SK-N-SH (cell line): ENCODE measurements around the gene SCD5. TPM values are rescaled to one million over a fixed set of nuclear protein-coding genes. Genes with fewer than 3 reads are reported as not detected.

Experiments used
- CTCF ChIA-PET: fragments of 300-600, 350-600 bp; formaldehyde crosslinking; extraction: SDS; loops from one replicate; lab custom pipeline; 2021; lab: Yijun Ruan, JAX
- POLR2A ChIA-PET: fragments of 350-600 bp; sonication (Branson Sonifier 250); formaldehyde crosslinking; extraction: SDS; loops from one replicate; lab custom pipeline; 2020; ENCODE audit warnings: antibody characterized with exemption, inconsistent platforms; lab: Yijun Ruan, JAX
- DNase-seq: peaks from one replicate; pipeline ENCODE4 v3.0.0; 2012
- H2AFZ ChIP-seq: fragments of 200-600 bp; sonication (generic); 2 replicates; pipeline ENCODE4 v1.8.1; 2016; ENCODE audit warnings: antibody characterized with exemption, mild to moderate bottlenecking, low read depth
- H3F3A ChIP-seq: fragments of 200-600 bp; sonication (generic); replicated peaks from 2 replicates; pipeline ENCODE3; 2016; ENCODE audit warnings: antibody characterized with exemption, mild to moderate bottlenecking; ENCODE audit not compliant: insufficient read depth
- H3K27ac ChIP-seq, 2 experiments: fragments of 200-500 bp in 1 of 2; fragments of 200-600 bp in 1 of 2; sonication (Bioruptor generic) in 1 of 2; sonication (generic), shearing (Covaris generic) in 1 of 2; 2 replicates each; pipeline versions ENCODE4 v1.5.1 to v1.6.1; 2014 to 2016; ENCODE audit warnings: low read depth in 2 of 2, inconsistent platforms in 1 of 2, low read length in 1 of 2, mild to moderate bottlenecking in 1 of 2, mixed read lengths in 1 of 2
- H3K27me3 ChIP-seq: fragments of 200-600 bp; sonication (generic), shearing (Covaris generic); 2 replicates; pipeline ENCODE4 v1.6.1; 2016; ENCODE audit warnings: mixed run types; ENCODE audit not compliant: insufficient read depth
- H3K36me3 ChIP-seq, 2 experiments: fragments of 200-500 bp in 1 of 2; fragments of 200-600 bp in 1 of 2; sonication (Bioruptor generic) in 1 of 2; sonication (generic) in 1 of 2; replicated peaks in 1 of 2; 2 replicates each; pipeline versions ENCODE3 to v1.5.1; 2014 to 2016; ENCODE audit warnings: low read length in 1 of 2, mild to moderate bottlenecking in 1 of 2; ENCODE audit not compliant: insufficient read depth in 2 of 2, control insufficient read depth in 1 of 2
- H3K4me1 ChIP-seq, 2 experiments: fragments of 200-500 bp in 1 of 2; fragments of 200-600 bp in 1 of 2; sonication (Bioruptor generic) in 1 of 2; sonication (generic), shearing (Covaris generic) in 1 of 2; 2 replicates each; pipeline versions ENCODE4 v1.5.1 to v1.6.1; 2014 to 2016; ENCODE audit warnings: low read depth in 1 of 2, low read length in 1 of 2, mixed run types in 1 of 2; ENCODE audit not compliant: insufficient read depth in 2 of 2, control insufficient read depth in 1 of 2
- H3K4me2 ChIP-seq: fragments of 200-600 bp; sonication (generic), shearing (Covaris generic); 2 replicates; pipeline ENCODE4 v1.6.1; 2017; ENCODE audit warnings: mixed run types
- H3K4me3 ChIP-seq, 2 experiments: fragments of 200-500 bp in 1 of 2; fragments of 200-600 bp in 1 of 2; sonication (Bioruptor generic) in 1 of 2; sonication (generic), shearing (Covaris generic) in 1 of 2; 2 replicates each; pipeline versions ENCODE4 v1.5.1 to v1.8.1; 2014 to 2016; ENCODE audit warnings: low read depth in 2 of 2, inconsistent platforms in 1 of 2, low read length in 1 of 2, mild to moderate bottlenecking in 1 of 2, mixed read lengths in 1 of 2, moderate library complexity in 1 of 2
- H3K79me2 ChIP-seq: fragments of 200-600 bp; sonication (generic); 2 replicates; pipeline ENCODE4 v1.8.1; 2017; ENCODE audit warnings: mild to moderate bottlenecking; ENCODE audit not compliant: insufficient read depth
- H3K9ac ChIP-seq: fragments of 200-600 bp; sonication (generic); 2 replicates; pipeline ENCODE4 v1.6.1; 2017; ENCODE audit warnings: mixed run types
- H3K9me2 ChIP-seq: fragments of 200-600 bp; sonication (generic); 2 replicates; pipeline ENCODE4 v1.6.1; 2017; ENCODE audit warnings: mixed run types
- H3K9me3 ChIP-seq: fragments of 200-600 bp; sonication (generic); 2 replicates; pipeline ENCODE4 v1.6.1; 2017; ENCODE audit warnings: mixed run types, mild to moderate bottlenecking, moderate library complexity
- H4K20me1 ChIP-seq: fragments of 200-600 bp; sonication (generic); 2 replicates; pipeline ENCODE4 v1.6.1; 2017; ENCODE audit warnings: mild to moderate bottlenecking, mixed run types; ENCODE audit not compliant: insufficient read depth
- CHD2 ChIP-seq: fragments of 150-350 bp; IDR thresholded peaks from 2 replicates; pipeline ENCODE4 v1.6.1; 2018; ENCODE audit warnings: low read length; ENCODE audit not compliant: partially characterized antibody
- ELF1 ChIP-seq: IDR thresholded peaks from 2 replicates; pipeline ENCODE4 v1.4.0; 2012
- EP300 ChIP-seq, 2 experiments: IDR thresholded peaks; 2 replicates each; pipeline versions ENCODE4 v1.4.0 to v1.6.1; 2012; ENCODE audit warnings: borderline replicate concordance in 1 of 2, low read depth in 1 of 2, low read length in 1 of 2
- EZH2phosphoT487 ChIP-seq: fragments of 200-600 bp; sonication (generic); IDR thresholded peaks from 2 replicates; pipeline ENCODE4 v1.6.1; 2017; ENCODE audit warnings: low read depth, mixed run types, mild to moderate bottlenecking, antibody characterized with exemption, moderate library complexity, borderline replicate concordance
- FOSL2 ChIP-seq: IDR thresholded peaks from 2 replicates; pipeline ENCODE4 v1.4.0; 2012; ENCODE audit warnings: low read depth, mild to moderate bottlenecking, moderate library complexity, borderline replicate concordance
- GATA2 ChIP-seq: sonication (generic); formaldehyde crosslinking; IDR thresholded peaks from 2 replicates; pipeline ENCODE4 v1.5.0; 2020; ENCODE audit warnings: mild to moderate bottlenecking, missing genetic modification reagents
- IRF3 ChIP-seq: fragments of 150-350 bp; IDR thresholded peaks from 2 replicates; pipeline ENCODE4 v1.6.1; 2016; ENCODE audit warnings: mild to moderate bottlenecking, low read depth, low read length
- MXI1 ChIP-seq: IDR thresholded peaks from 2 replicates; pipeline ENCODE4 v1.6.1; 2012; ENCODE audit warnings: mild to moderate bottlenecking, low read depth, low read length, improper control_type of control experiment
- NFIC ChIP-seq: IDR thresholded peaks from 2 replicates; pipeline ENCODE4 v1.4.0; 2012; ENCODE audit warnings: borderline replicate concordance
- PBX3 ChIP-seq: IDR thresholded peaks from 2 replicates; pipeline ENCODE4; 2012
- POLR2AphosphoS5 ChIP-seq: IDR thresholded peaks from 2 replicates; pipeline ENCODE4 v1.6.1; 2012; ENCODE audit warnings: low read depth, low read length
- RCOR1 ChIP-seq: fragments of 150-350 bp; IDR thresholded peaks from 2 replicates; pipeline ENCODE4 v1.6.1; 2017; ENCODE audit warnings: antibody characterized with exemption, low read length
- SMC3 ChIP-seq: IDR thresholded peaks from 2 replicates; pipeline ENCODE4 v1.6.1; 2012; ENCODE audit warnings: low read depth, low read length, improper control_type of control experiment
- TAF1 ChIP-seq: IDR thresholded peaks from 2 replicates; pipeline ENCODE4 v1.6.1; 2012; ENCODE audit warnings: low read depth, mild to moderate bottlenecking, low read length, moderate library complexity, borderline replicate concordance
- TCF12 ChIP-seq: IDR thresholded peaks from 2 replicates; pipeline ENCODE4 v1.4.0; 2012
- WGBS: methylation state at CpG from one replicate; pipeline ENCODE4 v1.1.6; 2017; ENCODE audit warnings: low lambda C conversion rate; 5-methylcytosine and 5-hydroxymethylcytosine counted together
- polyA plus RNA-seq, 3 experiments: library from polyadenylated mRNA; depleted of rRNA; stranded (reverse); fragments of >200 nt; gene quantifications; 2 replicates each; pipeline ENCODE4 v1.2.3, GENCODE V29; 2012
- TF ChIP-seq, protein P1 (sequence below): fragments of 150-350 bp; IDR thresholded peaks from 2 replicates; pipeline ENCODE4 v1.6.1; 2017; ENCODE audit warnings: antibody characterized with exemption, low read length, low read depth, borderline replicate concordance

The SCD5 gene
- polyA plus RNA-seq, 1 of the 3 experiments (the other 2 are of a cell fraction): 23.7 TPM

DNA sequence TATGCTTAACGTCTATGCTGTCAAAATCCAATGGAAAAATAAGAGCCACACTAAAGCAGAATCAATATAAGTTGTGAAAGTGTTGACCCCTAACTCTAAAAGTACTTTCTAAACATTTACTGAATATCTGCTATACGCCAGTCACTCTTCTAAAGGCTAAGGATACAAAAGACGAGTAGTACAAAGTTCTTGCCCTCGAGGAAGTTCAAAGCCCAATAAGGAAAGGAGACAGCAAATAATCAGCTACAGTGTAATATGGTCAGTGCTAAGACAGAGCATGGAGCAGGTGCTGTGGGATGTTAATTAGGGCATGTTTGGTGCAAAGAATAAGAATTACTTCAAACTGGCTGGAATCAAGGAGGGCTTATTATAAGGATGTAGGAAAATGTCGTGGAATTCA is 205.2 kb downstream of the SCD5 start:
- Histone ChIP-seq H3K36me3 (no peaks in the 10 kb centered on the region), H3K27me3 (peaks cover 18% of the 10 kb centered on the region; the same call in 1 of the 2 replicates), H3K9me2 (no peaks in the 10 kb centered on the region), H3K79me2 (no peaks in the 10 kb centered on the region), H3K4me3 (no peak overlapping the region), H3K9ac (no peak overlapping the region), H3F3A (no peaks in the 10 kb centered on the region), H3K27ac (no peak overlapping the region), H2AFZ (no peak overlapping the region), H4K20me1 (no peaks in the 10 kb centered on the region), H3K4me1 (peaks cover 0 to 1% of the 10 kb centered on the region in 2 experiments; a peak in 2 of 4 replicates), H3K9me3 (no peaks in the 10 kb centered on the region), H3K4me2 (no peak overlapping the region)
- 34% methylated on average over 5 of the region's 5 CpGs for WGBS
- ChIA-PET POLR2A (no interaction called here), CTCF (interaction anchor here (1.1 kb wide), 1 partner anchor 54 kb away, joined by 3 read pairs; no protein-coding TSS in a partner anchor)
- no peak for DNase-seq
- TF ChIP-seq FOSL2: no peak
- no peak for TF ChIP-seq NFIC
- TF ChIP-seq SMC3: no peak

- Histone ChIP-seq H3K27me3 (peaks cover 18% of the 10 kb centered on the region; the same call in 1 of the 2 replicates), H3K9me2 (no peaks in the 10 kb centered on the region), H3K4me2 (no peak overlapping the region), H2AFZ (no peak overlapping the region), H3F3A (no peaks in the 10 kb centered on the region), H3K79me2 (no peaks in the 10 kb centered on the region), H3K9me3 (no peaks in the 10 kb centered on the region), H3K36me3 (no peaks in the 10 kb centered on the region), H3K9ac (no peak overlapping the region), H4K20me1 (no peaks in the 10 kb centered on the region), H3K4me1 (peaks cover 0 to 4% of the 10 kb centered on the region in 2 experiments; a peak in 2 of 4 replicates), H3K27ac (no peak overlapping the region), H3K4me3 (no peak overlapping the region)
- CTCF ChIA-PET: interaction anchor here (1.1 to 2.0 kb wide), 2 partner anchors 55 to 129 kb away, joined by 3 to 6 read pairs; no protein-coding TSS in a partner anchor
- 78% methylated on average over 3 of the region's 3 CpGs for WGBS
- POLR2A ChIA-PET: no interaction called here
- no peak for DNase-seq
- TF ChIP-seq TAF1: no peak
- TF ChIP-seq PBX3: no peak
- TF ChIP-seq POLR2AphosphoS5: no peak
- TF ChIP-seq ELF1: no peak
- TF ChIP-seq IRF3: no peak
- TF ChIP-seq, protein P1, sequence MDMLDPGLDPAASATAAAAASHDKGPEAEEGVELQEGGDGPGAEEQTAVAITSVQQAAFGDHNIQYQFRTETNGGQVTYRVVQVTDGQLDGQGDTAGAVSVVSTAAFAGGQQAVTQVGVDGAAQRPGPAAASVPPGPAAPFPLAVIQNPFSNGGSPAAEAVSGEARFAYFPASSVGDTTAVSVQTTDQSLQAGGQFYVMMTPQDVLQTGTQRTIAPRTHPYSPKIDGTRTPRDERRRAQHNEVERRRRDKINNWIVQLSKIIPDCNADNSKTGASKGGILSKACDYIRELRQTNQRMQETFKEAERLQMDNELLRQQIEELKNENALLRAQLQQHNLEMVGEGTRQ: no peak
- no peak for TF ChIP-seq MXI1
- no peak for TF ChIP-seq TCF12
- no peak for TF ChIP-seq EP300 (IDR thresholded peaks at IDR 0.05; ENCODE audit: borderline replicate concordance in 1 of 2, low read depth in 1 of 2, low read length in 1 of 2)
- no peak for TF ChIP-seq SMC3
- no peak for TF ChIP-seq RCOR1
- no peak for TF ChIP-seq EZH2phosphoT487
- no peak for TF ChIP-seq CHD2
- TF ChIP-seq GATA2 (CRISPR knock-in tag): no peak
Measured at GRCh38 chr4:82592639-82593038, 206.0 kb downstream of the SCD5 start.
